Measurements from ENCODE around the gene SLAMF6.

DNA sequence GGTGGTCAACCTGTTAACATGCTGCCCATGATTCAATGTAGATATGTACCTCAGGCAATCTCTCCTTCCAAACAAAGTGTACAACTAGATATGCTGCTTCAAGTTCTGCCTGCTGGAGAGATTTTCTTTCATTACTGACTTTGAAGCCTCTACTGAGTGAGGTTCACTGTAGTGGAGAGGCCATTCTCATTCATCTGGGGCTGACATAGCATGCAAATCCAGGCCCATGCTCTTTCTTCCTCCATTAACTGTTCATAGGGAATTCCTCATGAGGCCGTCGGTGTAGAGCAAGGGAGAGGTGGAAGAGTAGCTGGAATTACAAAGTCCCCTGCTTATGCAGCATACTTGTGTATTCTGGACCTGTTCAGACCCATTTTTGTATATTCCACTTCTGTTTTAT lies 84.1 kb downstream of the SLAMF6 start:
- TF ChIP-seq EGR1 (IDR thresholded peaks at IDR 0.05; ENCODE audit: borderline replicate concordance in 1 of 2, low read depth in 2 of 2, low read length in 2 of 2) (no peak), POLR2A (IDR thresholded peaks at IDR 0.05; ENCODE audit: low read depth, low read length) (no peak), CREB1 (IDR thresholded peaks at IDR 0.05; ENCODE audit: low read depth) (no peak), TARDBP (IDR thresholded peaks at IDR 0.05; ENCODE audit: borderline replicate concordance) (no peak), SUZ12 (IDR thresholded peaks at IDR 0.05; ENCODE audit: unreplicated experiment) (no peak), EZH2 (IDR thresholded peaks at IDR 0.05; ENCODE audit: borderline replicate concordance, control insufficient read depth, low read depth, low read length) (no peak), RFX5 (IDR thresholded peaks at IDR 0.05; ENCODE audit: low read depth, low read length) (no peak), NR2C2 (IDR thresholded peaks at IDR 0.05; ENCODE audit: borderline replicate concordance, control insufficient read depth, insufficient read length, low read depth) (no peak)
- TF ChIP-seq, protein P1, sequence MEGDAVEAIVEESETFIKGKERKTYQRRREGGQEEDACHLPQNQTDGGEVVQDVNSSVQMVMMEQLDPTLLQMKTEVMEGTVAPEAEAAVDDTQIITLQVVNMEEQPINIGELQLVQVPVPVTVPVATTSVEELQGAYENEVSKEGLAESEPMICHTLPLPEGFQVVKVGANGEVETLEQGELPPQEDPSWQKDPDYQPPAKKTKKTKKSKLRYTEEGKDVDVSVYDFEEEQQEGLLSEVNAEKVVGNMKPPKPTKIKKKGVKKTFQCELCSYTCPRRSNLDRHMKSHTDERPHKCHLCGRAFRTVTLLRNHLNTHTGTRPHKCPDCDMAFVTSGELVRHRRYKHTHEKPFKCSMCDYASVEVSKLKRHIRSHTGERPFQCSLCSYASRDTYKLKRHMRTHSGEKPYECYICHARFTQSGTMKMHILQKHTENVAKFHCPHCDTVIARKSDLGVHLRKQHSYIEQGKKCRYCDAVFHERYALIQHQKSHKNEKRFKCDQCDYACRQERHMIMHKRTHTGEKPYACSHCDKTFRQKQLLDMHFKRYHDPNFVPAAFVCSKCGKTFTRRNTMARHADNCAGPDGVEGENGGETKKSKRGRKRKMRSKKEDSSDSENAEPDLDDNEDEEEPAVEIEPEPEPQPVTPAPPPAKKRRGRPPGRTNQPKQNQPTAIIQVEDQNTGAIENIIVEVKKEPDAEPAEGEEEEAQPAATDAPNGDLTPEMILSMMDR (IDR thresholded peaks at IDR 0.05 in 2 of 3, conservative IDR thresholded peaks at IDR 0.05 in 1 of 3; ENCODE audit: control insufficient read depth in 2 of 3, extremely low read depth in 1 of 3, insufficient read depth in 1 of 3, low read depth in 3 of 3, low read length in 3 of 3), result no peak
- TF ChIP-seq, protein P2, sequence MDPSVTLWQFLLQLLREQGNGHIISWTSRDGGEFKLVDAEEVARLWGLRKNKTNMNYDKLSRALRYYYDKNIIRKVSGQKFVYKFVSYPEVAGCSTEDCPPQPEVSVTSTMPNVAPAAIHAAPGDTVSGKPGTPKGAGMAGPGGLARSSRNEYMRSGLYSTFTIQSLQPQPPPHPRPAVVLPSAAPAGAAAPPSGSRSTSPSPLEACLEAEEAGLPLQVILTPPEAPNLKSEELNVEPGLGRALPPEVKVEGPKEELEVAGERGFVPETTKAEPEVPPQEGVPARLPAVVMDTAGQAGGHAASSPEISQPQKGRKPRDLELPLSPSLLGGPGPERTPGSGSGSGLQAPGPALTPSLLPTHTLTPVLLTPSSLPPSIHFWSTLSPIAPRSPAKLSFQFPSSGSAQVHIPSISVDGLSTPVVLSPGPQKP (IDR thresholded peaks at IDR 0.05; ENCODE audit: low read depth, low read length), result no peak
